Coronary artery (tissue), 2 donors: ENCODE data around the gene SLC3A2.

Experiments used
- DNase-seq: peaks from one replicate; pipeline ENCODE4 v3.0.0-alpha.2; 2017; ENCODE audit warnings: low spot score
- H3K27ac ChIP-seq, 2 donors: fragments of 200-600 bp; sonication (generic); one replicate each; pipeline ENCODE4 v1.5.1; 2016 to 2019
- H3K4me3 ChIP-seq: fragments of 200-600 bp; sonication (generic); 2 replicates; pipeline ENCODE4 v1.5.1; 2016; ENCODE audit warnings: mild to moderate bottlenecking, moderate library complexity
- CTCF ChIP-seq: fragments of 200-600 bp; sonication (generic); IDR thresholded peaks from one replicate; pipeline ENCODE4 v1.5.1; 2019; ENCODE audit warnings: antibody characterized with exemption

Gene SLC3A2

GRCh38 chr11:62909107-62909894 is 28.6 kb downstream of the SLC3A2 start:
- no peak overlapping the region for H3K27ac ChIP-seq
- no peak for TF ChIP-seq CTCF
- no peak for DNase-seq
- H3K4me3 ChIP-seq: no peak overlapping the region

DNA sequence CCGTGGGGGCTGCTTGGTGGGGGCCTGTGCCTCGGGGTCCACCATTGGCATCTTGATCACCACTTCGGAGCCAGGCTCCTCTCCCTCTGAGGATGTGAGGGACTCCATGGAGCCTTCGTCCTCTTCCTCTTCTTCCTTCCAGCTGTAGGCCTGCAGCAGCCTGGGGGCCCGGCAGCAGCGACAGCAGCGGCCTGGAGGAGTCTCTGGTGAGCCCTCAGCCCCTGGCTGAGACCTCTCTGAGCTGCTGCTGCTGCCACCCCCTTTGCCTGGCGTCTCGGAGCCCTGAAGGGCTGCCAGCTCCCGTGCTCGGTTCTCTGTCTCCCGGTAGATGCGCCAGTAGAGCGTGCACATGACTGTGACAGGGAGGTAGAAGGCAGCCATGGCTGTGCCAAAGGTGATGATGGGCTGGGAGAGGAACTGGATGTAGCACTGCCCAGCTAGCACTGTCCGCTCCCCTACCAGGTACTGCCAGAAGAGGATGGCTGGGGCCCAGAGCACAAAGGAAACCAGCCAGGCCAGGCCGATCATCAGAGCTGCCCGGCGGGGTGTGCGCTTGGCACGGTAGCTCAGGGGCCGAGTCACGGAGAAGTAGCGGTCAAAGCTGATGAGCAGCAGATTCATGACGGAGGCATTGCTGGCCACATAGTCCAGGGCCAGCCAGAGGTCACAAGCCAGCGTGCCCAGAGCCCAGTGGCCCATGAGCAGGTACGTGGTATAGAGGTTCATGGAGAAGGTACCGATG is 29.6 kb downstream of the SLC3A2 start:
- no peak overlapping the region for H3K27ac ChIP-seq
- DNase-seq: no peak
- H3K4me3 ChIP-seq: no peak overlapping the region
- no peak for TF ChIP-seq CTCF

GRCh38 chr11:62911137-62912130 is 30.7 kb downstream of the SLC3A2 start:
- Histone ChIP-seq H3K27ac (no peak overlapping the region), H3K4me3 (no peak overlapping the region)
- no peak for TF ChIP-seq CTCF
- DNase-seq: no peak

GRCh38 chr11:62912268-62912667 is 31.6 kb downstream of the SLC3A2 start:
- H3K27ac ChIP-seq: no peak overlapping the region
- DNase-seq: no peak
- H3K4me3 ChIP-seq: no peak overlapping the region
- TF ChIP-seq CTCF: no peak

DNA sequence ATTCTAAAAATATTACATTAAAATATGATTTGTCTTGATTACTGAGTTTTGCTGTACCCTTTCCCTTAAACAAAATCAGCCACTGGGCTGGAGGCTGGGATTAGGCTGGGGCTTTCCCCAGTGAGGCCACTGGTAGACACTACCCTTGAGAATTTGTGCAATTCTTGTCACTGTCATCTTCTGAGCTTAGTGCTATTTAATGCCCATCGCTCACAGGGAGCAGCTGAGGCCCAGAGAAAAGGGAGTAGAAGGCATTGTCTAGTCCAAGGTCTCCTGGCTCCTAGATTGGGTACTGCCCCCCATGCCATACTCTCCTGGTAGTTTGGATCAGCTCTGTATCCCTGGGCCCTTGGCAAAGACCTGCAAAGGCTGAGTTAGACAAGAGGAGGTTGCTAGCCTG is 33.7 kb downstream of the SLC3A2 start:
- TF ChIP-seq CTCF: no peak
- H3K4me3 ChIP-seq: no peak overlapping the region
- H3K27ac ChIP-seq: no peak overlapping the region
- no peak for DNase-seq

- no peak for DNase-seq
- no peak overlapping the region for H3K27ac ChIP-seq
- no peak overlapping the region for H3K4me3 ChIP-seq
- no peak for TF ChIP-seq CTCF
Observed at GRCh38 chr11:62917906-62918502, 37.3 kb downstream of the SLC3A2 start.
